NCI-H460 (cell line): ENCODE data around the gene TYW5. TPM values are rescaled to one million over a fixed set of nuclear protein-coding genes. Genes with fewer than 3 reads are reported as not detected.

ENCODE experiments used
- DNase-seq: peaks from one replicate; pipeline ENCODE4 v3.0.0-alpha.2; 2016; ENCODE audit warnings: low read depth; ENCODE audit errors: extremely low read depth
- polyA plus RNA-seq: library from polyadenylated mRNA; depleted of rRNA; stranded (reverse); fragments of >200 nt; gene quantifications from 2 replicates; pipeline ENCODE4 v1.2.3, GENCODE V29; 2014; cell fraction: nucleus; rRNA removed
- total RNA-seq: library from RNA; depleted of rRNA; stranded (reverse); fragments of >200 nt; shearing (Covaris generic); gene quantifications from 2 replicates; pipeline ENCODE4 v1.2.3, GENCODE V29; 2014; rRNA removed

Gene TYW5, protein sequence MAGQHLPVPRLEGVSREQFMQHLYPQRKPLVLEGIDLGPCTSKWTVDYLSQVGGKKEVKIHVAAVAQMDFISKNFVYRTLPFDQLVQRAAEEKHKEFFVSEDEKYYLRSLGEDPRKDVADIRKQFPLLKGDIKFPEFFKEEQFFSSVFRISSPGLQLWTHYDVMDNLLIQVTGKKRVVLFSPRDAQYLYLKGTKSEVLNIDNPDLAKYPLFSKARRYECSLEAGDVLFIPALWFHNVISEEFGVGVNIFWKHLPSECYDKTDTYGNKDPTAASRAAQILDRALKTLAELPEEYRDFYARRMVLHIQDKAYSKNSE
- 16.6 and 20.2 TPM in 2 replicates for total RNA-seq
- 14.7 and 18.4 TPM in 2 replicates for polyA plus RNA-seq

DNA sequence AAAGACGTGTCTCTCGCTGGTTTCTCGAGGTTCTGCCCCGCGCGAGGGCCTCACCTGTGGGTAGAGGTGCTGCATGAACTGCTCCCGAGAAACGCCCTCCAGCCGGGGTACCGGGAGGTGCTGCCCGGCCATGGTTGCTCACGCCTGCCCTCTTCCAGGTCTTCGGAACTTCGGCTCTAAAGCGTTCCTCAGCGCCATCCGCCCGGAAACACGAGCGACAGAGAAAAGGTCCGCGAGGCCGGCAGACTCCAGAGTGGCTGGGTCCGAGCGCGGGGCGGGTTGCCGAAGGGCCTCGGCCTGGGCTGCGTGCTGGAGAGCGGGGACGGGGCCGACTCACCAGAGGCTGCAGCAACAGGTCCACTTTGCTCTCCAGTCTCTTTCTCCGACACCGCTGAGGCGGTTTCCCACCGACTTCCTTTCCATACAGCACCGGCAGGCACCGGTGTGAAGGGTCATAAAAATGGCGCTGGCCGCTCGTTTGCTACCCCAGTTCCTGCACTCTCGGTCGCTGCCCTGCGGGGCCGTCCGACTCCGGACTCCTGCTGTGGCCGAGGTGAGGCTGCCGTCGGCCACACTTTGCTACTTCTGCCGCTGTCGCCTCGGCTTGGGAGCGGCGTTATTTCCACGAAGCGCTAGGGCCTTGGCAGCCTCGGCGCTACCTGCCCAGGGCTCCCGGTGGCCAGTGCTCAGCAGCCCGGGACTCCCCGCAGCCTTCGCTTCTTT lies at the start of gene TYW5, which contains the start of gene MAIP1:
TYW5 (minus strand) TSS at position 153 of the 723 bp plus-strand sequence; CDS start at position 132, 21 bp downstream.
MAIP1 (plus strand) TSS at position 244 of the 723 bp plus-strand sequence; CDS start at position 461, 217 bp downstream.
- peak; percentile 79 for DNase-seq

DNA sequence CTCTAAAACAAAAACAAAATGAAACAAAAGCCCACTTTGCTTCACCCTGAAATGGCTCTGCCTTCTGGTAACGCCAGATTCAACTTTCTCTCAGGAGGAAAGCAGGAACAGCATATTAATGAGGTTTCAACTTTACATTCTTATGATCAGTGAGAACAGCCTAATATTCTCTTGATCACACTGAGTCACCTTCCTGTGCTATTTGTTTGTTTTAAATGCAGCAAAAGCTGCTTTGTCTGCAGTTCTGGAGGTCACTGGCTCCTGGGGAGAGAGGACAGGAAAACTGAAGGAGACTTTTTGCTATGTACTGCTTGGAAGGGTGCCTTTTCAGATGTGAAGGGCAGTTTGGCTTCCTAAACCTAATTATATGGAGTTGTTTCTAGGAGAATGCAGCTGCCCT lies 48.2 kb upstream of the TYW5 start:
- no peak for DNase-seq

DNA sequence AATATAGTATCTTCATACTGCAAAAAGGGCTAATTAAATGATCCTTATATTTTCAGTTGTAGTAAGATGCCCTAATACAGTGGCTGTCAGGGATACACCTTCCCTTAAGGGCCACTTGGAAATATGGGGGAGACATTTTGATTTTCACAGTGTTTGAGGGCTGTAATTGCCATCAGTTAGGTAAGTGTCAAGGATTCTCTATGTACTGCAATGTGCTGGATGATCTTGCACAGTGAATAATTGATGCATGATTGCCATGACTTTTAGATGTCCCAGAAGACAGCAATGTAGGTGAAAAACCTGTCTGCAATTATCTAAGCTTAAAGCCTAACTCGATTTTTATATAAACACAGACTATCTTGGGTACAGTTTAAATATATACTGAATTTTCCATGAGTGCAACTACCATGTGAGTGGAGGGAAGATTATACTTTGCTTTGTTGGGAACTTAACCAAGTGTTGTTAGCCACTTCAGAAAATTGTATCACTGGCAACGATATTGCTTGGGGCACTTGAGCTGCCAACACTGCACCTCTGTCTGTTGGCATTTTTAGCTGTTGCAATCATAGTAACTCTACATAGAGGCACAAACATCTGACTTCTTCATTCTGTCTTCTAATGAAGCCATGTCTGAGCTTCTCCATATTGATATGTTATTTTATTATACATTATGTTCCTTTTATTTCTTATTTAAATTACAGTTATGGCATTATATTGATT lies 45.3 kb upstream of the TYW5 start:
- no peak for DNase-seq

DNA sequence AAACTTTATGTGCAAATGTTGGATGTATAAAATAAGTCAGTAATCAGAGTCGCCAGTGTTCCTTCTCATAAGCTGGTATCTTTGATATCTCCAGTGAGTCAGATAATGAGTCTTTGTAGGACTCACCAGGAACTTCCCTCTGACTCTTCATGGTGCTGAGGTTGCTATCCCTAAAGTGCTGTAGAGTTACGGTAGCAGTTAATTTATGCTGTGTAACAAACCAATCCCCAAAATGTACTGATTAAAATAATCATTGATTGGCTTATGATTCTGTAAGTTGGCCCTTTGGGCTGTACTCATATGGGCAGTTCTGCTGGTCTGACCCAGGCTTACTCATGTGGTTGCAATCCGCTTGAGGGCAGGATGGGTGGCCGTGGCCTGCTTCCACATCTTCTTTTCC lies 43.9 kb upstream of the TYW5 start:
- no peak for DNase-seq

DNA sequence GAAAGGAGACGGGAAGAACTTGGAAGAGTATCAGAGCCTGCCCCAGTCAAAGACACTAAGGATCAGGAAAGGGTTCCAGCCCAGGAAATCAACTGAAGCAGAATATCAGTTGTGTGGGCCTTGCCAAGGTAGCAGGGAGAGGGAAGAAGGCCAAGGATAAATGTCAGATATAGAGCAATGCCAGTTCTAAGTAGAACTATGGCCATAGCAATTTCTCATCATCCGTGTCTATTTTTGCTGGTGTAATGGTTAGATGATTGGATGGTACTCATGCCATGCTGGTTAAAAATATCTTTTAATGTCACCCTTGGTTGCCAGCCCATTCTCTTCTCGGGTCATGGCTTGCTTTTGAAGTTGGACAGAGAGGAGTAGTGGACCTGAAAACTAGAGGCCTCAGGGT lies 42.0 kb upstream of the TYW5 start:
- DNase-seq, result no peak

DNA sequence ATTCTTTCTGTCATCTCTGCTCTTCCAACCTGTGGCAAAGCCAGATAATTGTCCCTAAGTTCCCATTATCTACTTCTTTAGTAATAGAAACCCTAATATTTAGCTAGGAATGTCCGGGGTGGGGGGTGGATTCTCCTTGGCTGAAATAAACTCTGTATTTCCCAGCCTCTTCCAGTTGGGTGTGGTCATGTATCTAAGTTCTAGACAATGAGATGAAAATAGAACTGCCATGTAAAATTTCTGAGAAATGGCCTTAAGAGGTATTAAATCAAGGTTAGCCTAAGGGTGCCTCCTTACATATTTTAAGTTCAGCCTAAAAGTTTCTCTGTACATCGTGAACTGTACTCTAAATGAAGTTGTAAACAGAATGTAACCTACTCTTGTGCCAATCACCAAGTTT lies 39.6 kb upstream of the TYW5 start:
- no peak for DNase-seq

DNA sequence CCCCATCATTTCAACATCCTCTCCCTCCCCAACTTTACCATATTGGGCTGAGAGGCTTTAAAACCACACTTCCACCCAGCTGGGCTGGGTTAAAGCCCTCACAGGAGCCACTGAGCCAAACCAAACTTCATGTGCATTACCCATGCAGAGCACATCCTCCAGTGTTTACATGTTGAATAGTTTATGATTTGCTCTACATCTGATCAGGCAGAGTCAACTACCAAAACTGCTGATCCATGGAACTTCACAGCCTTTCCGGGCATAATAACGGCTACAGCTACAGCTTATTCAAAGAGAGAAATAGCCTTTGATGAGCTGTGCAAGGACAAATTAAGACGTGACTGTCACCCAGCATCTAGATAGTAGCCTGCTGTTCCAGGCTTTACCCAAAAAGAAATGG lies 39.1 kb upstream of the TYW5 start:
- no peak for DNase-seq

DNA sequence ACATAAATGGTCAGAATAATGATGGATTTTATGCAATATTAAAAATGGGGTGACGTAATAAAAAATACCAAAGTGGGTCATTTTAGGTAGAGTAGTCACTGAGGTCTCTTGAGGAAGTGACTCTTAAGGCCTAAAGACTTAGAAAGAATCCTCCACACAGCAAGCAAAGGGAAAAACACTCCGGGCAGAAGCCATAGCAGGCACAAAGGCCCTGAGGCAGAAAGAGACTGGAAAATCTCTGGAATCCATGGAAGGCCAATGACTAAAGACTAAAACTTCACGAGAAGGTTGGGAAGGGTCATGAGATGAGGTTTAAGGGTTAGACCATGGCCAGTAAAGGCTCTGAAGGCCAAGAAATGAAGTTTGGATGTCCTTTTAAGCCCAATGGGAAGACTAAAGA lies 37.0 kb upstream of the TYW5 start:
- no peak for DNase-seq

DNA sequence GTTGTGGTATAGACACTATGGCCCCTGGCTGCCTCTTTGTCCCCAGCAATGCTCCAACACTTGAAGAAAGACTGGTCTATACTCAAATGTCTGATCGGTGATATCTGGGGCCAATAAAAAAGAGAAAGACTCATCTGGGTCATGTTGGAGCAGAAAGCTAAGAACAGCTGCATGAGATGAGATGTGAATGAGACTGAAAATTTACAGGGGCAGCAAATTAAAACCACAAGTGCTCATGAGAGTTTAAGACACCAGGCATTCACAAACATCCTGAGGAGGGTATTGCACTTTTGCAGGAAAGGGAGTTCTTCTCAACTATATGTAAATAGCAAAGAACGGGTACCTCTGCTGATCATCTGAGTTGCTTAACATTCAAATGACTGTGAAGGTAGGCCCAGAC lies 36.4 kb upstream of the TYW5 start:
- DNase-seq, result no peak

DNA sequence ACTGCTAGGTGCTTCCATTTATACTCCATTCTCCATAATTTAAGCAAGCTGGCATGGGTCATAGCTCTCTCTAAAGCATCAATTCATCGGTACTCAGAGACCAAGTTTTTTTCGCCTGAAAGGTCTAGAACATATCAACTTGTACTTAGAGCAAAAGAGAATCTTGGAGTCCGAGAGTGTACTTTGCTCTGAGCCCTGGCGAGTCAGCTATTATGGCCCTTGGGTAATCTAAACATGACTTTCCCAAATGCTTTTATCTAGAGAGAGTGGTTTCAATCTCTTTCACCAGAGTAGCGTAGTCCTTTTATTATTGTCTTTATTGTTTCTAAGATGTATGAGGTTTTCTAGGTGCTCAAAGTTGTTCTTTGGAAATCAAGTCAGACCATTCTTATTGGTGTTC lies 34.5 kb upstream of the TYW5 start:
- no peak for DNase-seq

DNA sequence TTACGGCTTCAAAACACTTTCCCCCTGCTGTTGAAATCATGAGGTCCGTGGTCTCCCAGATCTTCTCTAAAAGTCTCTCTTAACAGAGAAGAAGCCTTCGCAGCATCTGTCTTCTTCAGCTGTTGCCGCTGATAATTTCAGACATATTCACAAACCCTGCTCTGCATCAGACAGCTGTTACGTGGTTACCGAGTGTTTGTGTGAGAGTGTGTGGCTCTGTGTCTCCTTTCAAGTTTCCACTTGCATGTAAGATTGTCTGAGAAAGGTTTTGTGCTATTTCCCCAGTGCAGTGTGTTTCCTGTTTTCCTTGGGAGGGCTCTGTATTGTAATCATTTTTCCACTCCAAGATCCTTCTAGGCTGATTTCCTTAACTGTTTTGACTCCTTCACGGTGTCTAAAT lies 32.9 kb upstream of the TYW5 start:
- no peak for DNase-seq

DNA sequence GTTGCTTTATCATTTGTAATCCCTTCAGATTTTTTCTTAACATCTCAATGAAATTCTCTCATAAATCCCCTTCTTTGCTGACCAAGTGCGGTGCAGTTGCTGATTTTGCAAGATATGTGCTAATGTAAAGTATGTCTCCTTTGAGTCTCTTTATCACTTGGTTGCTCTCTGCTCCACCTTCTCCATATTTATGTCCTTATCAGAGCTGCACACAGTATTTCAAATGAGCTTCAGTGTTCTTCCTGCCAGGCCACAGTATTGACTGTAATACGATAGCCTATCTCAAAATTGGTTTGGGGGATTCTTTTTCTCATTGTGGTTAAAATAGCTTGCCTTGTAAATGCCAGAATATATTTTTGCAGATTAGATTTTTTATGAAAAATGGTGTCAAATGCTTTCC lies 32.3 kb upstream of the TYW5 start:
- no peak for DNase-seq

DNA sequence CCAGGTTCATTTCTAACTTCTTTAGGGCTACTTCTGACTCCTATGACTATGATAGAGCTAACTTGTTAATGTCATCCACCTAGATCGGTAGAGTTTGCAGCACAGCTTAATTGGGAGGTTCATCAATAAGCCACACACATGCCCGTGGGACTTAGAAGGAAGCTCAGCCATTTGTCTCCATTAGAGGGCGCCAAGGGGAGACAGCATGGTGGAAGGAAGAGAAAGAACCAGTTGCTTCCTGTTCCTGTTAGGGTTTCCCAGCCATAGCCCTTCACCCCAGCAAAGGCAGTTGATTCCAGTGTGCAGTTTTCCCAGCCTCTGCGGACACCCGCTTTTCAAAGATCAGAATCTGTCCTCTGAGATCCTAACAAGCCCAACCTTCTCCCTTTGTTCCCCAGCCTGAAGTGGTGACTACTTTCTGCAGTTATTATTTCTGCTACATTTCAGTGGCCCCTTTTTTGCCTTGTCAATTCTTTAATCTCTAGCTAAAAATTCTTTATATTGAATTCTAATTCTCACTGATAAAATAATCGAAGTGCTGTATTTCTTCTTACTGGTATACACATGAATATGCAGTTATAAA lies 30.4 kb upstream of the TYW5 start:
- DNase-seq, result peak; percentile 83

DNA sequence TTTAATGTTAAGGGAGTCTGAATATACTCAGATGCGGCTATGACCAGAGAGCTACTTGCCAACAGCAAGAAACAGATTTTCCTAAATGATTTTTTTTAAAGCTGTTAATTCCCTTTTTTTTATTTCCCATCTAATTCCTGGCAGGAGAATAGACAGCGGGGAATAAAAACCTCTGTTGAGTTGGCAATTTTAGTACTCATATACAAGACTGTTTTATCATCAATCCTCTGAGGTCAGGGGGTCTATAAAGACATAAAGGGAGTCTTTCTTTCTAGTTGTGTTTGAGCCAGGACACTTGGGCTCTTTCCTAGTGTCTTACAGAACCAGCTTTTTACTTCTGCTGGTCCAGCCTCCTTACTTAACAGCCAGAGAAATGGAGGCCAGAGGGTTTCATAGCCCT lies 29.5 kb upstream of the TYW5 start:
- no peak for DNase-seq

DNA sequence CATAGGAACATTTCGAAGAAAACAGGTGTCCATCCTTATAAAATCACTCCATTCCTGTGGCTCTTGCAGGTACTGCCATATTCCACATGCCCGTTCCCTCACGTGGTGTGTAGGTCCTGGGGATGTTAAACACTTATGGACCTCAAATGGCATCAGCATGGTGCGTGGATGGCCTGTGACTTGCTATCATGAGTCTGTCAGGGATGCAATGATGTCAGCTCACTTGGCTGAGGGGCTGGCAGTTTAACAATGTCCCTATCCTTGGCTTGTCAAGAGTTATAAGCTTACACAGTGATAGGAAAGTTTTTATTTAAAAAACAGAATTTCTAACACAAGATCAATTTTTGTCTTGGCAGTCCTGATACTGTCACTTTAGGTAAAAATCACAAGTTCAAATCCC lies 28.9 kb upstream of the TYW5 start:
- no peak for DNase-seq

DNA sequence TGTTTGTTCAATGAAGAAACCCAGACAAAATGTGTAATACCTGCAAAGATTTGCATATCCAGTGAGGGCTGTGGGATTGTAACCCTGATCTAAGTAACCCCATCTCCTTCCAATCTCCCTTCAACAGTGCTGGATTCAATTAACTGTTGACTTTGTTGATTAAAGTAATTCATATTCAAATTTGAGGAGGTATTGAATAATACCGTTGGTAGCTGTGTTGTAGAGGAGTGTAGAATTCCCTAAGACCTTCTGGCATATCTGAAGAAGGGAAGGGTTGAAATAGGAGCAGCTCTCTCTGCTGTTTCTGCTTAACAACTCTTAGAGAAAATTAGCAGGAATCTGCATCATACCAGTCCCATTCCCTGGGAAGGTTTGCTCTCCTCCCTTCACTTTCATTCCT lies 28.2 kb upstream of the TYW5 start:
- no peak for DNase-seq

DNA sequence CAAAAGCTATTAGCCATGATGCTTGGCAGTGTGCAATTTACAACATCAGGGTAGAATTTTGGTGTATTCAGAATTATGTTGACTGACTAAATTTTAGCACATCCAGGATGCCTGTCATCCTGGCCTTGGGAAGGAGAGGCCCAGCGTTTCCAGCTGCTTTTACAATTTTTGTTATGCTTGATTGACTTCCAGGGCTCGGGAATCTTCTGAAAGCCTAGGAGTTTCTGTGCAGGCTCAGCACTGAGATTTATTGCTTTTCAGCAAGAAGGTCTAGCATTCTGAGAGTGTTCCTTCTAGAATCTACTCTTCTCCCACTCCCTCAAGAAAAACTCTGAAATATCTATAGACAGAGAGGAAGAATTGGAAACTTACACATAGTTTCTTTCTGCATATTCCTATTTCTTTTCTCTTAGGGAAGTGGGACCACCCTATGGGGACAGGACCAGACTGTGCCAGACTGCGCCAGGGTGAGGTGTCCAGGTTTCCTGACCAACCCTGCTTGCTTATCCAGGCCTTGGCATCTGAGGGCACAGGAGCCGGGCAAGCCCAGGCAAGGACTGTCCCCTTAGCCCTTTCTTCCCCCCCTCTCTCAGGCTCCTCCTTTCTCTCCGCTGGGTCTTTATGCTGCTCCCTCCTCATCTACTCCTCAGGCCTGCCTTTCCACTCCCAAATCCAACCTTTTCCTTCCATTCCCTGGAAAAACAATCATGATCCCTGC lies 27.0 kb upstream of the TYW5 start:
- no peak for DNase-seq

DNA sequence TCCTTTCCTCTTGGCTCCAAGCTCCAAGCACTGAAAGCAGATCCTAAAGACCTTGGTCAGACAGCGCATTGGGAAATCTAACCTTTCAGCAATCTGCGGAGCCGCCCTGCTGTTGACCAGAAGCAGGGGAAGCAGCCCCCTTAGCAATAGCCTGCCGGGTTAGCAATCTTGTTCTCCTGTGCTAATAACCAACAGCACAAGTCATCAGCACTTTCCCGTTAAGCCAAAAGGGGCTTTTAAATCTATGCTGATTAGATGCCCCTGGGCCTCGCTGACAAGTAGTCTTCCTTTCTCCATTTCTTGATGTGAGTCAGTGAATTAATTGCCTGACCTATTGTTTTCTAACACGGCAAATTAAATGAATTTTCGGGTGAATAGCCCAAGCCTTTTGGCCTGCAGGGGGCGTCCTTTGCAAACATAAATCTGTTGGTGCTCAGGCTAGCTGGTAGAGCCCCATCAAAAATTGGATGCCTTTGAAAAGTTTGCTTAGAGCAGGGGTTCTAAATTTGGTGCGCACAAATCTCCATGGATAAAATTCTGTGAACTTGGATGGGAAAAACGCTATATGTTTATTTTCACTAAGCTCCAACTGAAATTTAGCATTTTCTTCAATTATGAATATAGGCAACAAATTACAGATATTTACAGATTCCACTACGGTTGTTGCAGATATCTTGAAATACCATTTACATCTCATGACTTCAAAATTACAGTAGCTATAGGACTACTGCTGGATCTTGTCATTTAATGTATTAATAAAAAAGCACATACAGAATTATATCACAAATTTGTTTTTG lies 24.7 kb upstream of the TYW5 start:
- peak; percentile 73 for DNase-seq

DNA sequence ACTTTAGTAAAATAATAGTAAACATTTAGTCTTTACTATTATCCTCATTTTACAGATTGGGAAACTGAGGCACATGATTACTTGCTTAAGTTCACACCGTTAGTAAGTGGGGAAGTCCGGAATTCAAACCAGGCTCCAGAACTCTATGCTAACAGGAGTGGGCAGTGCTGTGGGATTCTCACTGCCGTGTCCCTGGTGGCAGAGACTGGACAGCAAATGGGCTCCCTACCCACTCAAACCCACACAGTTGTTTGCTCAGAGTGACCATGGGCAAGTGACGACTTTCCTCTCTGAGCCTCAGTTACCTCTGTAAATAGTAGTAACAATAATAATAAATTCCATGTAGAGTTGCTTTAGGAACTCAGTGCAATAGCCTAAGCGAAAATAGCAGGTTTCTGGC lies 24.1 kb upstream of the TYW5 start:
- no peak for DNase-seq

DNA sequence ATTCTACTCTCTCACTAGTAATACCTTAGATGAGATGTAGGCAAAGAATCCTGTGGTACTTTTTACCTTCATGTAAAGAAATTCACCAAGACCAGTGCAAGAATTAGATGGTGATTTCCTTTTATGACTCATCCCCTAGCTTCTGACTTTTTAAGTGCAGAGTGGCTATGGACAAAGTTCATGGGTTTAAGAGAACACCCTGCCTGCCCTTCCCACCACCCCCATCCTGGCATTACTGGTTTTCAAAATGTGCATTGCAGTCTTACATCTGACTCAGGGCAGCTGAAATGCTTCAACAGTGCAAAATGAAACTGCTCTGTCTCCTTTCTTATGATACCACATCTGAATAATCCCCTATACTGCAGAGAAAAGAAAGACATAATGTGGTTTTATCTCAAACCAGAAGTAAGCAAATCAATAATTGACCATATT lies 22.7 kb upstream of the TYW5 start:
- no peak for DNase-seq
